Activated naive CD8-positive, alpha-beta T cell treated with anti-CD3 and anti-CD28 coated beads for 36 hours (primary cell): ENCODE measurements around the gene SHMT1. TPM values are rescaled to one million over a fixed set of nuclear protein-coding genes. Genes with fewer than 3 reads are reported as not detected.
A peak's percentile ranks its signal among the peaks of the same experiment; 100 is the strongest.
"Not testable (repeated sequence)": the region's sequence is repeated elsewhere in the genome, so short reads cannot be mapped to it uniquely, and the experiment has no call there.

Source experiments
- DNase-seq: peaks from one replicate; pipeline ENCODE4 v3.0.0; 2021
- H3K27ac Mint-ChIP-seq: one replicate; pipeline ENCODE4 v1.8.0; 2022; ENCODE audit warnings: mild to moderate bottlenecking, moderate library complexity, mixed read lengths
- H3K27me3 Mint-ChIP-seq: one replicate; pipeline ENCODE4 v1.8.0; 2022; ENCODE audit warnings: mild to moderate bottlenecking, mixed read lengths
- H3K36me3 Mint-ChIP-seq: one replicate; pipeline ENCODE4 v1.8.0; 2021; ENCODE audit warnings: mild to moderate bottlenecking, mixed read lengths
- H3K4me1 Mint-ChIP-seq: one replicate; pipeline ENCODE4 v1.8.0; 2021; ENCODE audit warnings: mixed read lengths
- H3K4me3 Mint-ChIP-seq: one replicate; pipeline ENCODE4 v1.8.0; 2022; ENCODE audit warnings: mild to moderate bottlenecking, moderate library complexity, mixed read lengths
- H3K9me3 Mint-ChIP-seq: one replicate; pipeline ENCODE4 v1.8.0; 2022; ENCODE audit warnings: mixed read lengths
- total RNA-seq, 2 experiments: library from RNA; stranded (reverse); gene quantifications; one replicate each; pipeline ENCODE4 v1.2.3, GENCODE V29; 2021

The SHMT1 gene
- total RNA-seq, 2 experiments from 2014 or later: 50.2 to 52.2 TPM

GRCh38 chr17:18361837-18362697 is 1.3 kb downstream of the SHMT1 start:
- Mint-ChIP-seq H3K27ac (peak overlapping the region; percentile 51), H3K4me1 (peaks cover 11% of the 10 kb centered on the region), H3K9me3 (no peaks in the 10 kb centered on the region), H3K4me3 (peak overlapping the region; percentile 91), H3K36me3 (peaks cover 11% of the 10 kb centered on the region), H3K27me3 (no peaks in the 10 kb centered on the region)
- no peak for DNase-seq

DNA sequence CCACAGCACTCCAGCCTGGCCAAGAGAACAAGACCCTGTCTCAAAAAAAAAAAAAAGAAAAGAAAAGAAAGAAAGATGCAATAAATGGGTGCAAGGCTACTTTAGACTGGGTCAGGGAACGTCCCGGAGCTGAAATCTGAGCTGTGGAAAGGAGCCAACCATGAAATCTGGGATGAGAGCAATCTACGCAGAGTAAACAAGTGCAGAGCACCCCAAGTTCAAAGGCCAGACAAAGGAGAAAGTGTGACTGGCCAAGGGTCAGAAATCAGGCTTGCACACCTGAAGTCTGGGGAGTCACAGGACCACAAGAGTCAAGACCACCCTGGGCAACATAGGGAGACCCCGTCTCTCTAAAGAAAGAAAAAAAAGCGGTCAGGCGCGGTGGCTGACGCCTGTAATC is 2.8 kb downstream of the SHMT1 start:
- H3K4me1 Mint-ChIP-seq: peaks cover 11% of the 10 kb centered on the region
- H3K36me3 Mint-ChIP-seq: peaks cover 11% of the 10 kb centered on the region
- H3K27me3 Mint-ChIP-seq: no peaks in the 10 kb centered on the region
- H3K9me3 Mint-ChIP-seq: no peaks in the 10 kb centered on the region
- no peak for DNase-seq
- H3K4me3 Mint-ChIP-seq: no peak overlapping the region
- no peak overlapping the region for H3K27ac Mint-ChIP-seq

- H3K4me1 Mint-ChIP-seq: no peaks in the 10 kb centered on the region
- H3K4me3 Mint-ChIP-seq: no peak overlapping the region
- H3K36me3 Mint-ChIP-seq: peaks cover 15% of the 10 kb centered on the region
- H3K9me3 Mint-ChIP-seq: no peaks in the 10 kb centered on the region
- no peak for DNase-seq
- no peaks in the 10 kb centered on the region for H3K27me3 Mint-ChIP-seq
- H3K27ac Mint-ChIP-seq: no peak overlapping the region
Observed at GRCh38 chr17:18356624-18357023, 6.7 kb downstream of the SHMT1 start.

DNA sequence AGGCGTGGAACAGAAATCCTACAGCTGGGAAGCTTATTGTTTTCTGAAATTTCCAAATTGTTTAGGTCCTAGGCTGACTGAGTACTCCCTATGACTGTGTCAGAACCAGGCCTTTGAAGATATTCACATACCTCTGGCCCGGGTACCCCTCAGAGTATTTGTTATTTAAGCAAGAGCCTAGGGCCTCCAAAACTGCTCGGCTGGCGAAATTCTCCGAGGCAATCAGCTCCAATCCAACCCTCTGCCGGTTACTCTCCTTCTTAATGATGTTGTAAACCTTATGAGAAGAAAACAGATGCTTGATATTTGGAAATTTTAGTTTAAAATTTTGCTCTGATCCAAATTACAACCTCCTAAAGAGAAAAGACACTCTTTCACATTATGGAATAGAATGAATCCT is 9.8 kb downstream of the SHMT1 start:
- no peak for DNase-seq
- Mint-ChIP-seq H3K27me3 (no peaks in the 10 kb centered on the region), H3K36me3 (peaks cover 4% of the 10 kb centered on the region), H3K9me3 (no peaks in the 10 kb centered on the region), H3K4me1 (no peaks in the 10 kb centered on the region), H3K4me3 (no peak overlapping the region), H3K27ac (no peak overlapping the region)

- no peak overlapping the region for H3K27ac Mint-ChIP-seq
- no peak for DNase-seq
- H3K27me3 Mint-ChIP-seq: no peaks in the 10 kb centered on the region
- H3K9me3 Mint-ChIP-seq: no peaks in the 10 kb centered on the region
- H3K36me3 Mint-ChIP-seq: peaks cover 17% of the 10 kb centered on the region
- no peaks in the 10 kb centered on the region for H3K4me1 Mint-ChIP-seq
- no peak overlapping the region for H3K4me3 Mint-ChIP-seq
Observed at GRCh38 chr17:18344021-18344420, 19.3 kb downstream of the SHMT1 start.

DNA sequence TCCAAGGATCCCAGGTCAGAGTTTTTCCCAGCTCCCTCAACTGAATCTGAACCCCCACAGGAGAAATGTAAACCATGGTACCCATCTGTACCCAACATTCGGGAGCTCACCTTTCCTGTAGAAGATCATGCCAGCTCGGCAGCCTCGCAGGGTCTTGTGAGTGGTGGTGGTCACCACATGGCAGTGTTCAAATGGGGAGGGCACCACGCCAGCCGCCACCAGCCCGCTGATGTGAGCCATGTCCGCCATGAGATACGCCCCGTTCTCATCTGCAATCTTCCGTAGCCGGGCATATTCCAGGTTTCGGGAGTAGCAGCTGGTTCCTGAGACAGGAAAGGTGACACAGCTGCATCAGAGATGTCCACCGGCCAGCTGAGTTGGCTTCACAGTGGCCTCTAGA is 23.4 kb downstream of the SHMT1 start:
- Mint-ChIP-seq H3K9me3 (no peaks in the 10 kb centered on the region), H3K27ac (no peak overlapping the region), H3K36me3 (peaks cover 20% of the 10 kb centered on the region), H3K4me1 (no peaks in the 10 kb centered on the region), H3K27me3 (no peaks in the 10 kb centered on the region), H3K4me3 (no peak overlapping the region)
- no peak for DNase-seq

DNA sequence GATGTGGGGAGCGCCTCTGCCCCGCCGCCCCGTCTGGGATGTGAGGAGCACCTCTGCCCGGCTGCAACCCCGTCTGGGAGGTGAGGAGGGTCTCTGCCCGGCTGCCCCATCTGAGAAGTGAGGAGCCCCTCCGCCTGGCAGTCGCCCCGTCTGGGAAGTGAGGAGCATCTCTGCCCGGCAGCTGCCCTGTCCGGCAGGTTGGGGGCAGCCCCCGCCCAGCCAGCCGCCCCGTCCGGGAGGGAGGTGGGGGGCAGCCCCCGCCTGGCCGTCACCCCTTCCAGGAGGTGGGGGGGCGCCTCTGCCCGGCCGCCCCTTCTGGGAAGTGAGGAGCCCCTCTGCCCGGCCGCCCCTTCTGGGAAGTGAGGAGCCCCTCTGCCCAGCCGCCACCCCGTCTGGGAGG is 25.2 kb downstream of the SHMT1 start:
- H3K4me1 Mint-ChIP-seq, H3K4me3 Mint-ChIP-seq, H3K27ac Mint-ChIP-seq, DNase-seq, H3K27me3 Mint-ChIP-seq, H3K9me3 Mint-ChIP-seq: not testable (repeated sequence)
- H3K36me3 Mint-ChIP-seq: peaks cover 20% of the 10 kb centered on the region

- Mint-ChIP-seq H3K9me3 (no peaks in the 10 kb centered on the region), H3K27ac (no peak overlapping the region)
Observed at GRCh38 chr17:18332909-18333489, 30.4 kb downstream of the SHMT1 start.

DNA sequence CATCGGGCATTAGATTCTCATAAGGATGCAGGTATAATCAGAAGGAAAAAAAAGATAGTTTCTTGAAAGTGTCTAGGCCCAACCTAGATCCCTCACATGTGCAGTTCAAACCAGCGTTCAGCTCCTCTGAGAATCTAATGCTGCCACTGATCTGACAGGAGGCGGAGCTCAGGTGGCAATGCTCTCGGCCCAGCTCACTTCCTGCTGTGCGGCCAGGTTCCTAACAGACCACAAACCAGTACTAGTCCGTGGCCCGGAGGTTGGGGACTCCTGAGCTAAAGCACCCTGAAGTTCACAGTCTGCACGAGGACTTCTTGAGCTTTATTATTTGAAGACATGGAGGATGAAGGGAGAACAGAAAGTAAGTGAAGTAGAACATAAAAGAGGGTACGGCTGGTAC is 31.5 kb downstream of the SHMT1 start:
- no peak for DNase-seq
- Mint-ChIP-seq H3K36me3 (peaks cover 8% of the 10 kb centered on the region), H3K4me1 (peaks cover 9% of the 10 kb centered on the region), H3K4me3 (no peak overlapping the region), H3K27me3 (no peaks in the 10 kb centered on the region), H3K27ac (peak overlapping the region; percentile 69), H3K9me3 (no peaks in the 10 kb centered on the region)

More at GRCh38 chr17:18332909-18333489, 30.4 kb downstream of the SHMT1 start:
- Mint-ChIP-seq H3K27me3 (no peaks in the 10 kb centered on the region), H3K4me3 (no peak overlapping the region), H3K36me3 (peaks cover 8% of the 10 kb centered on the region), H3K4me1 (peaks cover 9% of the 10 kb centered on the region)
- DNase-seq: no peak

- no peak overlapping the region for H3K27ac Mint-ChIP-seq
- H3K36me3 Mint-ChIP-seq: peaks cover 3% of the 10 kb centered on the region
- no peak overlapping the region for H3K4me3 Mint-ChIP-seq
- peaks cover 26% of the 10 kb centered on the region for H3K4me1 Mint-ChIP-seq
- H3K9me3 Mint-ChIP-seq: no peaks in the 10 kb centered on the region
- H3K27me3 Mint-ChIP-seq: no peaks in the 10 kb centered on the region
- no peak for DNase-seq
Observed at GRCh38 chr17:18328643-18329204, 34.6 kb downstream of the SHMT1 start.

DNA sequence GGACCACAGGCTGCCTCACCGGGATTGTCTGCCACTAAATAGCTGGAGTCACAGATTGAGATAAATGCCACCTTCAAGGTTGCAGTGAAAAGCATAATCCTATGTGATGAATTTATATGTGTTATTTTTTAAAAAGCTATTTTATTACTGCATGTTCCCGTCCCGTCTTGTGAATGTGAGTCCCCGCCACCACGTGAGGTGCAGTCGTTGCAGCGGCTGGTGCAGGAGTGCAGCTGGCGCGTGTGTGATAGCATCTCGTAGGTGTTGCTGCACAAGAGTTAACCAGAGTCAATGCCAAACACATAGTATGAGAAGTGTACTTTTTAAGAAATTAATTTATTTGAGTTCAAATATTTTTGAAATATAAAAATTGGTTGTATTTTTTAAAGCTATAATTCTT is 35.8 kb downstream of the SHMT1 start:
- H3K4me1 Mint-ChIP-seq: peaks cover 26% of the 10 kb centered on the region
- H3K4me3 Mint-ChIP-seq: no peak overlapping the region
- H3K36me3 Mint-ChIP-seq: peaks cover 3% of the 10 kb centered on the region
- DNase-seq: no peak
- H3K27ac Mint-ChIP-seq: no peak overlapping the region
- no peaks in the 10 kb centered on the region for H3K27me3 Mint-ChIP-seq
- no peaks in the 10 kb centered on the region for H3K9me3 Mint-ChIP-seq

- Mint-ChIP-seq H3K36me3 (peaks cover 3% of the 10 kb centered on the region), H3K27ac (no peak overlapping the region), H3K4me1 (peaks cover 23% of the 10 kb centered on the region), H3K4me3 (no peak overlapping the region), H3K9me3 (no peaks in the 10 kb centered on the region), H3K27me3 (no peaks in the 10 kb centered on the region)
- no peak for DNase-seq
Observed at GRCh38 chr17:18327093-18327492, 36.3 kb downstream of the SHMT1 start.

DNA sequence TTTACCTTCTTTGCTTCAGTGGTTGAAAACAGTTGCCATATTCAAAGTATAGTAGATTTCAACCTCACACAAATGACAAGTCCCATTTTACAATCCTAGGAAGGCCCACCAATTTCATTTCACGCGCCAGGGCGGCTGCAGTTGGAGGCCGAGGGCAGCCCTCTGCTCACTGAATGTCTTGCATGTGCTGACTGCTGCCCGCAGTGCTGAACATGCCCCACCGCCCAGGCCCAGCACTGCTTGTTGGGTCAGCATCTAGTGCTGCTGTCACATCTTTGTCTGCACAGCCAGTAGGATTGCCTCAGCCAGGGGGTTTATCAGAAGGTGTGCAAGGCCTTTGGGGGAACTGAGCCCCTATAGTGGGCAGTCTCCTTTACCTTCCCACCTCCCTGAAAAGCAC is 36.8 kb downstream of the SHMT1 start:
- no peaks in the 10 kb centered on the region for H3K9me3 Mint-ChIP-seq
- H3K27ac Mint-ChIP-seq: peak overlapping the region; percentile 68
- H3K27me3 Mint-ChIP-seq: no peaks in the 10 kb centered on the region
- DNase-seq: no peak
- H3K4me1 Mint-ChIP-seq: peaks cover 20% of the 10 kb centered on the region
- no peak overlapping the region for H3K4me3 Mint-ChIP-seq
- H3K36me3 Mint-ChIP-seq: no peaks in the 10 kb centered on the region

GRCh38 chr17:18326039-18326438 is 37.3 kb downstream of the SHMT1 start:
- Mint-ChIP-seq H3K9me3 (no peaks in the 10 kb centered on the region), H3K27ac (peak overlapping the region; percentile 68), H3K27me3 (no peaks in the 10 kb centered on the region), H3K4me3 (no peak overlapping the region), H3K36me3 (no peaks in the 10 kb centered on the region), H3K4me1 (peaks cover 23% of the 10 kb centered on the region)
- DNase-seq: no peak

GRCh38 chr17:18324140-18325050 is 39.0 kb downstream of the SHMT1 start:
- Mint-ChIP-seq H3K9me3 (no peaks in the 10 kb centered on the region), H3K4me1 (peaks cover 37% of the 10 kb centered on the region), H3K27ac (peak overlapping the region; percentile 68), H3K36me3 (no peaks in the 10 kb centered on the region), H3K27me3 (no peaks in the 10 kb centered on the region), H3K4me3 (no peak overlapping the region)
- no peak for DNase-seq
